RWPE2 (cell line): ENCODE measurements around the gene HAUS3.

Experiments
- ATAC-seq: fragments of 200-7000 bp; cut with Tn5 transposase; 3 replicates; pipeline ENCODE4 v1.9.1; 2021; ENCODE audit warnings: low read depth
- DNase-seq: peaks from one replicate; pipeline ENCODE4 v3.0.0-alpha.2; 2020; ENCODE audit warnings: low spot score
- H3K27ac ChIP-seq: fragments of 450-650 bp; 2 replicates; pipeline ENCODE4 v1.5.1; 2017; ENCODE audit warnings: mild to moderate bottlenecking; ENCODE audit not compliant: poor library complexity, severe bottlenecking
- H3K27me3 ChIP-seq: fragments of 250-450 bp; sonication (Bioruptor Pico); 2 replicates; pipeline ENCODE4 v1.5.1; 2021; ENCODE audit warnings: mild to moderate bottlenecking, moderate library complexity; ENCODE audit not compliant: insufficient read depth, poor library complexity, severe bottlenecking
- H3K36me3 ChIP-seq: fragments of 250-450 bp; sonication (Bioruptor Pico); 2 replicates; pipeline ENCODE4 v1.5.1; 2020; ENCODE audit warnings: low read depth, mild to moderate bottlenecking, moderate library complexity
- H3K4me1 ChIP-seq: fragments of 250-450 bp; sonication (Bioruptor Pico); 2 replicates; pipeline ENCODE4 v1.5.1; 2021; ENCODE audit warnings: mild to moderate bottlenecking, moderate library complexity; ENCODE audit not compliant: insufficient read depth, poor library complexity, severe bottlenecking
- H3K4me3 ChIP-seq: fragments of 250-450 bp; sonication (Bioruptor Pico); 2 replicates; pipeline ENCODE4 v1.5.1; 2021; ENCODE audit warnings: mild to moderate bottlenecking, moderate library complexity; ENCODE audit not compliant: severe bottlenecking
- H3K9me3 ChIP-seq: fragments of 250-450 bp; sonication (Bioruptor Pico); 2 replicates; pipeline ENCODE4 v1.5.1; 2021; ENCODE audit warnings: mild to moderate bottlenecking, moderate library complexity; ENCODE audit not compliant: severe bottlenecking
- TF ChIP-seq, protein P1 (sequence below): fragments of 450-650 bp; IDR thresholded peaks from one replicate; pipeline ENCODE4 v1.5.1; 2017; ENCODE audit warnings: mild to moderate bottlenecking, moderate library complexity; ENCODE audit not compliant: poor library complexity, severe bottlenecking

The HAUS3 gene

GRCh38 chr4:2194496-2194895, 47.4 kb downstream of the HAUS3 start:
- DNase-seq: no peak
- Histone ChIP-seq H3K36me3 (no peaks in the 10 kb centered on the region), H3K9me3 (no peaks in the 10 kb centered on the region), H3K4me1 (no peaks in the 10 kb centered on the region), H3K4me3 (no peak overlapping the region), H3K27me3 (no peaks in the 10 kb centered on the region), H3K27ac (no peak overlapping the region)
- ATAC-seq: no peak
- TF ChIP-seq, protein P1, sequence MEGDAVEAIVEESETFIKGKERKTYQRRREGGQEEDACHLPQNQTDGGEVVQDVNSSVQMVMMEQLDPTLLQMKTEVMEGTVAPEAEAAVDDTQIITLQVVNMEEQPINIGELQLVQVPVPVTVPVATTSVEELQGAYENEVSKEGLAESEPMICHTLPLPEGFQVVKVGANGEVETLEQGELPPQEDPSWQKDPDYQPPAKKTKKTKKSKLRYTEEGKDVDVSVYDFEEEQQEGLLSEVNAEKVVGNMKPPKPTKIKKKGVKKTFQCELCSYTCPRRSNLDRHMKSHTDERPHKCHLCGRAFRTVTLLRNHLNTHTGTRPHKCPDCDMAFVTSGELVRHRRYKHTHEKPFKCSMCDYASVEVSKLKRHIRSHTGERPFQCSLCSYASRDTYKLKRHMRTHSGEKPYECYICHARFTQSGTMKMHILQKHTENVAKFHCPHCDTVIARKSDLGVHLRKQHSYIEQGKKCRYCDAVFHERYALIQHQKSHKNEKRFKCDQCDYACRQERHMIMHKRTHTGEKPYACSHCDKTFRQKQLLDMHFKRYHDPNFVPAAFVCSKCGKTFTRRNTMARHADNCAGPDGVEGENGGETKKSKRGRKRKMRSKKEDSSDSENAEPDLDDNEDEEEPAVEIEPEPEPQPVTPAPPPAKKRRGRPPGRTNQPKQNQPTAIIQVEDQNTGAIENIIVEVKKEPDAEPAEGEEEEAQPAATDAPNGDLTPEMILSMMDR: no peak

GRCh38 chr4:2193326-2193725, 48.6 kb downstream of the HAUS3 start:
- Histone ChIP-seq H3K27ac (no peak overlapping the region), H3K27me3 (no peaks in the 10 kb centered on the region), H3K9me3 (peaks cover 3% of the 10 kb centered on the region), H3K4me3 (no peak overlapping the region), H3K36me3 (no peaks in the 10 kb centered on the region), H3K4me1 (no peaks in the 10 kb centered on the region)
- TF ChIP-seq, protein P1: no peak
- ATAC-seq: no peak
- no peak for DNase-seq

- DNase-seq (no peak), ATAC-seq (no peak)
- H3K9me3 ChIP-seq: peaks cover 3% of the 10 kb centered on the region
- no peaks in the 10 kb centered on the region for H3K27me3 ChIP-seq
- no peak overlapping the region for H3K27ac ChIP-seq
- H3K4me3 ChIP-seq: no peak overlapping the region
- TF ChIP-seq, protein P1: no peak
- H3K36me3 ChIP-seq: no peaks in the 10 kb centered on the region
- no peaks in the 10 kb centered on the region for H3K4me1 ChIP-seq
Measured at GRCh38 chr4:2186865-2187172, 55.1 kb downstream of the HAUS3 start.

GRCh38 chr4:2186133-2186864, 55.6 kb downstream of the HAUS3 start:
- H3K27ac ChIP-seq: no peak overlapping the region
- no peaks in the 10 kb centered on the region for H3K27me3 ChIP-seq
- DNase-seq: no peak
- H3K4me1 ChIP-seq: no peaks in the 10 kb centered on the region
- peaks cover 3% of the 10 kb centered on the region for H3K9me3 ChIP-seq
- TF ChIP-seq, protein P1: peak; percentile 80
- H3K36me3 ChIP-seq: no peaks in the 10 kb centered on the region
- H3K4me3 ChIP-seq: no peak overlapping the region
- peak; percentile 87 for ATAC-seq

DNA sequence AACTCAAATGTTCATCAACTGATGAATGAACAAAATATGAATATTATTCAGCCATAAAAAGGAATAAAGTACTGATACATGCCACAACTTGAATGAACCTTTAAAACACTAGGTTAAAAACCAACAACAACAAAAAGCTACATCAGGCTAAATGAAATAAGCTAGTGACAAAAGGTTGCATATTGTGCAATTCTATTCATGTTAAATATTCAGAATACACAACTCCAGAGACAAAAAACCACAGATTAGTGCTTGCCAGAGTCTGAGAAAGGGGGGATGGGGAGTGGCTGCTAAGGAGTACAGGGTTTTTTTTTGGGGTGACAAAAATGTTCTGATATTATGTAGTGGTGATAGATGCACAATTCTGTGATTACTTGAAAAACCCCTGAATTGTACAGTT, 58.5 kb downstream of the HAUS3 start:
- Histone ChIP-seq H3K9me3 (no peaks in the 10 kb centered on the region), H3K27me3 (no peaks in the 10 kb centered on the region), H3K4me3 (no peak overlapping the region), H3K4me1 (no peaks in the 10 kb centered on the region), H3K36me3 (no peaks in the 10 kb centered on the region), H3K27ac (no peak overlapping the region)
- TF ChIP-seq, protein P1: no peak
- ATAC-seq: no peak
- DNase-seq: no peak
